BLaER1 treated with 17β-estradiol and CSF1 and Interleukin-3, amounts not matched to agents 10 nM and 100 nM (cell line): Measurements from ENCODE around the gene PABPC1L.
"Not testable (repeated sequence)": the region's sequence is repeated elsewhere in the genome, so short reads cannot be mapped to it uniquely, and the experiment has no call there.

Source experiments
- H3K27ac ChIP-seq, 11 experiments: shearing (Covaris generic); formaldehyde crosslinking; 2 replicates each; pipeline ENCODE4 v1.8.1; 2022
- H3K27me3 ChIP-seq, 11 experiments: shearing (Covaris generic); formaldehyde crosslinking; 2 replicates each; pipeline ENCODE4 v1.8.1; 2022
- H3K36me3 ChIP-seq, 11 experiments: shearing (Covaris generic); formaldehyde crosslinking; 2 replicates each; pipeline ENCODE4 v1.8.1; 2022
- H3K4me1 ChIP-seq, 10 experiments: shearing (Covaris generic); formaldehyde crosslinking; 2 replicates each; pipeline ENCODE4 v1.8.1; 2022
- H3K4me2 ChIP-seq, 11 experiments: shearing (Covaris generic); formaldehyde crosslinking; 2 replicates each; pipeline ENCODE4 v1.8.1; 2022
- H3K4me3 ChIP-seq, 10 experiments: shearing (Covaris generic); formaldehyde crosslinking; 2 replicates each; pipeline ENCODE4 v1.8.1; 2022
- H3K9ac ChIP-seq, 11 experiments: shearing (Covaris generic); formaldehyde crosslinking; 2 replicates each; pipeline ENCODE4 v1.8.1; 2022
- H3K9me3 ChIP-seq, 11 experiments: shearing (Covaris generic); formaldehyde crosslinking; replicated peaks in 1 of 11; 2 replicates each; pipeline ENCODE4 v1.8.1; 2022
- H4K20me1 ChIP-seq, 11 experiments: shearing (Covaris generic); formaldehyde crosslinking; 2 replicates each; pipeline ENCODE4 v1.8.1; 2022
- Cebpa-rat ChIP-seq, 11 experiments: shearing (Covaris generic); IDR thresholded peaks; 2 replicates each; pipeline ENCODE4 v1.8.1; 2022

Gene PABPC1L

GRCh38 chr20:44909872-44910689, at the start of gene PABPC1L:
Gene PABPC1L, plus strand, starts transcription at chr20:44910060. Its CDS starts 84 bp downstream, at chr20:44910144.
- no peaks in the 10 kb centered on the region for H3K9me3 ChIP-seq
- H3K27me3 ChIP-seq = no peaks in the 10 kb centered on the region
- H3K4me1 ChIP-seq = peaks cover 22 to 33% (median 28%) of the 10 kb centered on the region in 10 experiments
- peak within 1 kb of the TSS; percentile 86 to 94 (median 89) for H3K4me2 ChIP-seq
- H3K4me3 ChIP-seq = peak within 1 kb of the TSS; percentile 60 to 80 (median 70)
- peaks cover 9 to 55% (median 43%) of the 10 kb centered on the region in 11 experiments; a peak in 18 of 22 replicates for H4K20me1 ChIP-seq
- peak within 1 kb of the TSS; percentile 71 to 84 (median 79) for H3K9ac ChIP-seq
- peak within 1 kb of the TSS in 10 of 11 experiments; percentile 32 to 79 (median 70); a peak in 20 of 22 replicates for H3K27ac ChIP-seq
- peaks cover 54 to 73% (median 63%) of the 10 kb centered on the region in 11 experiments for H3K36me3 ChIP-seq
- TF ChIP-seq Cebpa-rat (IDR thresholded peaks at IDR 0.05) = no peak

- H3K9me3 ChIP-seq = peaks cover 5 to 16% (median 9%) of the 10 kb centered on the region in 11 experiments; a peak in 21 of 22 replicates
Measured at GRCh38 chr20:44861531-44862006, 48.3 kb upstream of the PABPC1L start.

GRCh38 chr20:44862286-44862685, 47.6 kb upstream of the PABPC1L start:
- Histone ChIP-seq H3K4me1 (peaks cover 0 to 13% (median under 1%) of the 10 kb centered on the region in 10 experiments; a peak in 8 of 20 replicates), H3K9me3 (peaks cover under 1 to 9% (median 2%) of the 10 kb centered on the region in 11 experiments; a peak in 18 of 22 replicates), H4K20me1 (no peaks in the 10 kb centered on the region), H3K4me2 (no peak overlapping the region), H3K36me3 (no peaks in the 10 kb centered on the region), H3K4me3 (no peak overlapping the region), H3K27me3 (no peaks in the 10 kb centered on the region), H3K27ac (no peak overlapping the region), H3K9ac (no peak overlapping the region)
- no peak for TF ChIP-seq Cebpa-rat (IDR thresholded peaks at IDR 0.05)

More at GRCh38 chr20:44861531-44862006, 48.3 kb upstream of the PABPC1L start:
- no peak for TF ChIP-seq Cebpa-rat (IDR thresholded peaks at IDR 0.05)
- no peak overlapping the region for H3K4me2 ChIP-seq
- no peaks in the 10 kb centered on the region for H3K36me3 ChIP-seq
- H3K9ac ChIP-seq = no peak overlapping the region
- no peak overlapping the region for H3K4me3 ChIP-seq
- peaks cover 0 to 6% (median 3%) of the 10 kb centered on the region in 10 experiments; a peak in 9 of 20 replicates for H3K4me1 ChIP-seq
- H3K27me3 ChIP-seq = no peaks in the 10 kb centered on the region
- H4K20me1 ChIP-seq = no peaks in the 10 kb centered on the region
- H3K27ac ChIP-seq = no peak overlapping the region

- H3K4me1 ChIP-seq = peaks cover 0 to 14% (median 0%) of the 10 kb centered on the region in 10 experiments; a peak in 6 of 20 replicates
- H3K4me2 ChIP-seq, H4K20me1 ChIP-seq, H3K9me3 ChIP-seq, H3K27ac ChIP-seq, H3K36me3 ChIP-seq, H3K27me3 ChIP-seq, H3K4me3 ChIP-seq, H3K9ac ChIP-seq: not testable (repeated sequence)
Measured at GRCh38 chr20:44863365-44864084, 46.3 kb upstream of the PABPC1L start.

GRCh38 chr20:44864493-44864892, 45.4 kb upstream of the PABPC1L start:
- not testable (repeated sequence) for H3K27me3 ChIP-seq, H3K9ac ChIP-seq, H3K27ac ChIP-seq, H3K9me3 ChIP-seq, H3K36me3 ChIP-seq, H3K4me2 ChIP-seq, H3K4me3 ChIP-seq, H4K20me1 ChIP-seq
- H3K4me1 ChIP-seq = peaks cover 0 to 14% (median 0%) of the 10 kb centered on the region in 10 experiments; a peak in 6 of 20 replicates

- Histone ChIP-seq H3K27me3 (no peaks in the 10 kb centered on the region), H3K4me3 (no peak overlapping the region), H4K20me1 (no peaks in the 10 kb centered on the region), H3K9ac (peak overlapping the region in 1 of 11 experiments; percentile 9; a peak in 1 of 22 replicates), H3K4me1 (peaks cover 0 to 14% (median 0%) of the 10 kb centered on the region in 10 experiments; a peak in 6 of 20 replicates), H3K9me3 (no peaks in the 10 kb centered on the region), H3K36me3 (no peaks in the 10 kb centered on the region), H3K4me2 (peak overlapping the region in 4 of 11 experiments; percentile 54 to 68 (median 60); a peak in 7 of 22 replicates), H3K27ac (no peak overlapping the region)
- no peak for TF ChIP-seq Cebpa-rat (IDR thresholded peaks at IDR 0.05)
Measured at GRCh38 chr20:44866703-44867335, 43.0 kb upstream of the PABPC1L start.

GRCh38 chr20:44869471-44869870, 40.4 kb upstream of the PABPC1L start:
- Histone ChIP-seq H3K4me2 (no peak overlapping the region), H3K9ac (peak overlapping the region in 2 of 11 experiments; percentile 18 to 29; a peak in 1 of 22 replicates), H3K36me3 (no peaks in the 10 kb centered on the region), H3K4me3 (no peak overlapping the region), H3K27ac (no peak overlapping the region), H3K9me3 (no peaks in the 10 kb centered on the region), H3K27me3 (no peaks in the 10 kb centered on the region), H4K20me1 (no peaks in the 10 kb centered on the region), H3K4me1 (peaks cover 0 to 14% (median 0%) of the 10 kb centered on the region in 10 experiments; a peak in 6 of 20 replicates)
- TF ChIP-seq Cebpa-rat (IDR thresholded peaks at IDR 0.05) = no peak

- not testable (repeated sequence) for H3K36me3 ChIP-seq, H3K27me3 ChIP-seq, H3K4me2 ChIP-seq, H3K9me3 ChIP-seq, H3K4me3 ChIP-seq, H3K27ac ChIP-seq, H3K9ac ChIP-seq
- Histone ChIP-seq H3K4me1 (peaks cover 12 to 20% (median 17%) of the 10 kb centered on the region in 10 experiments), H4K20me1 (peaks cover 15 to 18% (median 17%) of the 10 kb centered on the region in 11 experiments)
Measured at GRCh38 chr20:44882360-44882759, 27.5 kb upstream of the PABPC1L start.
